Left renal cortex interstitium (tissue), 4 donors: ENCODE data around the gene HDAC9. TPM values are rescaled to one million over a fixed set of nuclear protein-coding genes. Genes with fewer than 3 reads are reported as not detected.
"Not testable (repeated sequence)": the region's sequence is repeated elsewhere in the genome, so short reads cannot be mapped to it uniquely, and the experiment has no call there.

ENCODE experiments used
- DNase-seq, 4 donors: peaks; one replicate each; pipeline ENCODE4 v3.0.0-alpha.2; 2013; ENCODE audit warnings: low read depth in 4 of 4, low spot score in 2 of 4, missing footprints in 1 of 4
- polyA plus RNA-seq, 4 donors: library from polyadenylated mRNA; unstranded; fragments of 120-200 nt; gene quantifications; one replicate each; pipeline ENCODE4 v1.2.1, GENCODE V29; 2013; ENCODE audit not compliant: insufficient read length in 4 of 4

HDAC9 gene
- polyA plus RNA-seq, 4 donors: 8.1 to 11.7 (median 10.0) TPM

- no peak for DNase-seq
These were observed 202.7 kb downstream of the HDAC9 start for GRCh38 chr7:18698258-18698734.

- DNase-seq: no peak
These were observed 204.6 kb downstream of the HDAC9 start for GRCh38 chr7:18700147-18700546.

GRCh38 chr7:18702071-18702829 lies 206.7 kb downstream of the HDAC9 start:
- no peak for DNase-seq

- DNase-seq: no peak
These were observed 208.1 kb downstream of the HDAC9 start for GRCh38 chr7:18703685-18704084.

GRCh38 chr7:18706670-18707069 lies 211.1 kb downstream of the HDAC9 start:
- no peak for DNase-seq

GRCh38 chr7:18708204-18708603 lies 212.7 kb downstream of the HDAC9 start:
- DNase-seq: no peak

GRCh38 chr7:18715988-18716387 lies 220.4 kb downstream of the HDAC9 start:
- DNase-seq: no peak

GRCh38 chr7:18721429-18721828 lies 225.9 kb downstream of the HDAC9 start:
- DNase-seq: no peak

- no peak for DNase-seq
These were observed 228.8 kb downstream of the HDAC9 start for GRCh38 chr7:18724318-18724717.

- no peak for DNase-seq
These were observed 231.7 kb downstream of the HDAC9 start for GRCh38 chr7:18727115-18727870.

GRCh38 chr7:18736012-18736411 lies 240.5 kb downstream of the HDAC9 start:
- DNase-seq: not testable (repeated sequence)

- no peak for DNase-seq
These were observed 245.0 kb downstream of the HDAC9 start for GRCh38 chr7:18740579-18740988.

GRCh38 chr7:18753972-18754610 lies 258.5 kb downstream of the HDAC9 start:
- DNase-seq: no peak

- no peak for DNase-seq
These were observed 259.2 kb downstream of the HDAC9 start for GRCh38 chr7:18754766-18755165.

GRCh38 chr7:18755793-18756192 lies 260.2 kb downstream of the HDAC9 start:
- no peak for DNase-seq

GRCh38 chr7:18756378-18757050 lies 261.0 kb downstream of the HDAC9 start:
- DNase-seq: no peak

GRCh38 chr7:18760046-18760445 lies 264.5 kb downstream of the HDAC9 start:
- DNase-seq: no peak

GRCh38 chr7:18760631-18761445 lies 265.3 kb downstream of the HDAC9 start:
- DNase-seq: no peak

- DNase-seq: no peak
These were observed 266.6 kb downstream of the HDAC9 start for GRCh38 chr7:18762189-18762588.

GRCh38 chr7:18768256-18768655 lies 272.7 kb downstream of the HDAC9 start:
- no peak for DNase-seq
